ENCODE results near the gene ZFPM1.

Gene ZFPM1

GRCh38 chr16:88476817-88477397, 23.8 kb downstream of the ZFPM1 start:
- TF ChIP-seq, protein P1, sequence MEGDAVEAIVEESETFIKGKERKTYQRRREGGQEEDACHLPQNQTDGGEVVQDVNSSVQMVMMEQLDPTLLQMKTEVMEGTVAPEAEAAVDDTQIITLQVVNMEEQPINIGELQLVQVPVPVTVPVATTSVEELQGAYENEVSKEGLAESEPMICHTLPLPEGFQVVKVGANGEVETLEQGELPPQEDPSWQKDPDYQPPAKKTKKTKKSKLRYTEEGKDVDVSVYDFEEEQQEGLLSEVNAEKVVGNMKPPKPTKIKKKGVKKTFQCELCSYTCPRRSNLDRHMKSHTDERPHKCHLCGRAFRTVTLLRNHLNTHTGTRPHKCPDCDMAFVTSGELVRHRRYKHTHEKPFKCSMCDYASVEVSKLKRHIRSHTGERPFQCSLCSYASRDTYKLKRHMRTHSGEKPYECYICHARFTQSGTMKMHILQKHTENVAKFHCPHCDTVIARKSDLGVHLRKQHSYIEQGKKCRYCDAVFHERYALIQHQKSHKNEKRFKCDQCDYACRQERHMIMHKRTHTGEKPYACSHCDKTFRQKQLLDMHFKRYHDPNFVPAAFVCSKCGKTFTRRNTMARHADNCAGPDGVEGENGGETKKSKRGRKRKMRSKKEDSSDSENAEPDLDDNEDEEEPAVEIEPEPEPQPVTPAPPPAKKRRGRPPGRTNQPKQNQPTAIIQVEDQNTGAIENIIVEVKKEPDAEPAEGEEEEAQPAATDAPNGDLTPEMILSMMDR (IDR thresholded peaks at IDR 0.05) = no peak
- no peak for DNase-seq (ENCODE audit: low spot score)
- H3K4me3 ChIP-seq = no peak overlapping the region
- H3K27ac ChIP-seq = no peak overlapping the region

DNA sequence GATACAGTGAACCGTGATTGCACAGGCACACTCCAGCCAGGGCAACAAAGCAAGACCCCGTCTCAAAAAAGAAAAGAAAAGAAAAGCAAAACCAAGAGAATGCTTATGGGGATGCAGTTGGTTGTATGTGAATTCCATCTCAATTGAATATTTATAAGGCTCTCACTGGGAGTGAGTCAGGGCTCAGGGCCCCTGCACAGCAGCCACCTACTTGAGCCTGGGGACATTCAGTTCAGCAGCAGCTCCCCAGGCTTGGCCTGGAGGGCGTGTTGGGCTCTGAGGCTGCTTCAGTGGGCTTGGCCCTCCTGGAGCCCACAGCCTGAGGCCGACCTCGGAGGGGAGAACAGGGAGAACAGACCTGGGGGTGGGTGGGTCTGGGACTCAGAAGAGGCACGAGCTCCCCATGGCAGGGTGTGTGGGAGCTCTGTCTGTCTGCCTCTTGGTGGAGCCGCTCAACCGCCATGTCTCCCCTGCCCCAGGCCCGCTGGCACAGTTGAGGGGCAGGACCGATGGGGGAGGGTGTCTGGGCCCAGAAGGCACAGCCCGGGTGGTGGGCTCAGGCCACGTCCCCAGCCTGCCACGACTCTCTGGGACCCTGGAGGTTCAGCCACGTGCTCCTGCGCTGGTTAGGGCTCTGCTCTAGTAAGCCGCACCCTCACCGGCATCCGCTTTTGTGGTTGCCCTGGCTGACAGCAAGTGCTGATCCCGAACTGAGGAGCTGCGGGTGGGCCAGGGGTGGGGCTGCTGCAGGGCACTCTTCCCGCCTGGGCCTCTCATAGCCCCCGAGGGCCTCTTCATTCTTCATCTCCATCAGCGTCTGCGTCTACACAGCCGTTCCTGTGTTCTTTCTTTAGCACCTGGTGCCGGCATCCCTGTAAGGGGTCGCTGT, 24.8 kb downstream of the ZFPM1 start:
- no peak for DNase-seq (ENCODE audit: low spot score)
- TF ChIP-seq, protein P1 (IDR thresholded peaks at IDR 0.05) = no peak
- no peak overlapping the region for H3K27ac ChIP-seq

DNA sequence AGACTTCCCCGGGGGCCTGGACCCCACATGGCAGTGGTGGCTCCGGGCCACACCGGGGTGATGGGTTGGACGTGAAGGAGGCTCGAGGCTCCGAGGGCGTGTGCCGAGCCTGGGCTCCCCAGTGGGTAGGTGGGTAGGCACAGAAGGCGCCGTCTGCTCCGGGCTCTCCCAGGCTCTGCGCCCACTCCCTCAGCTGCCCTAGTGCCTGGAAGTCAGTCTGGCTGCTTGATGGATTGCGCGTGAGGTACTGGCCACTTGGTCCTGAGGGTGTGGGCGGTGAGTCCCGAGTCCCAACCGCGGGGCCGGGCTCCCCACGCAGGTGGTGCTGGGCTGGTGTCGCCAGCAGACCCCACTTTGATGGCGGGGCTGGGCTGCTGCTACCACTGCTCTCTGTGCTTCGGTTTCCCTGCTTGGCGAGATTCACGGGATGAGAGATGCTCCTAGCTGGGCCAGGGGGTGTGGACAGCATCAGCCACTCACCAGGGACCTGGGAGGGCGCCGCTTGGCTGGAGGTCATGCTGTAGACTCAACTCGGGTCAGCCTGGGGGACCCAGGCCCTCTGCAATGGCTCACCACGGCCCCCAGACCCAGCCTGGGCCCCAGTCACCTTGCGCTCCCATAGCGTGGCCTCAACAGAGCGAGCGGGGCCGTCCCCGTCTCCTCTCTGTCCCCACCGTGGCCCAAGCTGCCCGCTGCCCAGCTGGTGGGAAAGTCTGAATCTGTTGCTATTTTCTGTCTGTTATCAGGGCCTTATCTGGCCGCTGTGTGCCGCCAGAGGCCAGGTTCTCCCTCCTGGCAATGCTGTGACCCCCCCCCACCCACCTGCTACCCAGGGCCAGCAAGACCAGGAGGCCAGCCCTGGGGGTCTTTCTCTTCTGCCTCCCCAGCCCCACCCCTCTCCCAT, 26.1 kb downstream of the ZFPM1 start:
- no peak overlapping the region for H3K27ac ChIP-seq
- no peak for DNase-seq (ENCODE audit: low spot score)

More for the DNA sequence above, 24.8 kb downstream of the ZFPM1 start:
- H3K4me3 ChIP-seq = no peak overlapping the region

DNA sequence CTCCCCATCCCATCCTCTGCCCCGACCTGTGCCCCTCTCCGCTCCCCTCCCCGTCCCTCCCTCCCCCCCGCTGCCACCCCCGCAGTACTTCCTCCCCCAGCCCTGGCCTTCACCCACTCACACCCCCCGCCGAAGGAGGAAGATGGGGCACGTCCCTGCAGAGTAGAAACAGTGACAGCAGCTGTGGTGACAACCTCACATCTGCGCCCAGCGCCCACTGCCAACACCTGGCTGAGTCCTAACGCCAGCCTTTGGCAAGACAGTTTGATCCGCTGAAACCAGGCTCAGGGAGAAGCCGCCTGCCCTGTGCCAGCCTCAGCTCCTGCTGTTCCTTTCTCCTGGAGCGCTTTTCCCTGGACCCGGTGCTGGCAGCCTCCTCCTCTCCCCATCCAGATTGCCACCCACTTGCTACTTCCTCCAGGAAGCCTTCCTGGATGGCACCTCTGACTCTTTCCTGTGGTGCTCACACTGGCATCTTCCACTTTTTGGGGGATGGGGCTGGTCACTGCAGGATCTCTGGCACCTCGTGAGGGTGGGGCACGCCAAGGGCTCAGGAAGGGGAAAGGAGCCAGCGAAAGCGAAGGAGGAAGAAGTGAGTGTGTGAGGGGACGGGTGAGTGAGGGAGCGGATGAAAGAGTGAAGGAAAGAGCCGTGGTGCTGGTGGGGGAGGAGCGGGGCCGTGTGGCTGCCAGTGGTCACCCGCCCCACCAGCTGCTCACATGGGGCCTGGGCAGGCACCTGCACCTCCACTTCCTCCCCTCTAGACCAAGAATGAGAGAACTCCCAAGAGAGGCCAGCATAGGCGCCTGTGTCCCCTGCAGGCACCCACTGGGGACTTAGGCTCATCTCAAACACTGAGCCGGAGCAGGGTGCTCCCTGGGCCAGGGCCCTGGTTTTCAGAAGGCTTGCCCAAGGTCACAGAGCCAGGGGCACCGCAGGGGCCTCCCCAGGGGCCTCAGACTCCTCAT, 27.0 kb downstream of the ZFPM1 start:
- Histone ChIP-seq H3K4me3 (no peak overlapping the region), H3K27ac (no peak overlapping the region)
- TF ChIP-seq, protein P1 (IDR thresholded peaks at IDR 0.05) = no peak

More for the DNA sequence above, 26.1 kb downstream of the ZFPM1 start:
- no peak overlapping the region for H3K4me3 ChIP-seq
- TF ChIP-seq, protein P1 (IDR thresholded peaks at IDR 0.05) = no peak

GRCh38 chr16:88480829-88481228, 27.7 kb downstream of the ZFPM1 start:
- DNase-seq (ENCODE audit: low spot score) = no peak
- no peak overlapping the region for H3K4me3 ChIP-seq
- TF ChIP-seq, protein P1 (IDR thresholded peaks at IDR 0.05) = no peak
- no peak overlapping the region for H3K27ac ChIP-seq

More for the DNA sequence above, 27.0 kb downstream of the ZFPM1 start:
- no peak for DNase-seq (ENCODE audit: low spot score)

DNA sequence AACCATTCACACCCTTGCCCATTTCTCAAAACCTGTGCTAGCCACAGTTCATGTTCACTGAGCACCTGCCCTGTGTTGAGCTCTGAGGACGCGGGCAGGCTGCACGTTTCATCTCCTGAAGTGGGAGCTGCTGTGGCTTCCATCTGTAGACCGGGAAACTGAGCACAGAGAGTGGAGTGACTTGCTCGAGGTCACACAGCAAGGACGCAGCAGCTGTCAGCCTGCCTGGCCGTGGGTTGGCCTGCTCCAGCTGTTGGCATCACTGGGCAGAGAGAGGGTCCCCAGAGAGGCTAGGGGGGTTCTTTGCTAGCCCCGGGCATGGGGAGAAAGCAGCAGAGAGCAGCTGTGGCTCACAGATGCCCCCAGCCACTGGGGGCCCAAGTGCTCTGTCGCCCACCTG, 28.8 kb downstream of the ZFPM1 start:
- TF ChIP-seq, protein P1 (IDR thresholded peaks at IDR 0.05) = no peak
- no peak for DNase-seq (ENCODE audit: low spot score)
- H3K27ac ChIP-seq = no peak overlapping the region
- no peak overlapping the region for H3K4me3 ChIP-seq

All from coronary artery (tissue), 2 donors.